Nephron (organoid): Measurements from ENCODE around the gene COPS3.

Experiments
- H3K27ac Mint-ChIP-seq, 3 experiments: 2 replicates each; pipeline ENCODE4 v1.8.0; 2020; ENCODE audit warnings: mixed read lengths in 3 of 3, mild to moderate bottlenecking in 2 of 3, moderate library complexity in 1 of 3
- H3K27me3 Mint-ChIP-seq: 2 replicates; pipeline ENCODE4 v1.8.0; 2021; ENCODE audit warnings: low read depth, mild to moderate bottlenecking, moderate library complexity, mixed read lengths
- H3K36me3 Mint-ChIP-seq: 2 replicates; pipeline ENCODE4 v1.8.0; 2020; ENCODE audit warnings: low read depth, mixed read lengths
- H3K4me1 Mint-ChIP-seq: 2 replicates; pipeline ENCODE4 v1.8.0; 2020; ENCODE audit warnings: mixed read lengths
- H3K4me3 Mint-ChIP-seq, 3 experiments: 2 replicates each; pipeline ENCODE4 v1.8.0; 2020; ENCODE audit warnings: mild to moderate bottlenecking in 3 of 3, mixed read lengths in 3 of 3, moderate library complexity in 2 of 3
- H3K9me3 Mint-ChIP-seq: 2 replicates; pipeline ENCODE4 v1.8.0; 2020; ENCODE audit warnings: mixed read lengths
- CTCF ChIP-seq, 3 experiments: fragments of 200-600 bp; sonication (generic); IDR thresholded peaks; one replicate each; pipeline ENCODE4 v1.5.0; 2021; ENCODE audit warnings: antibody characterized with exemption in 3 of 3; ENCODE audit not compliant: unreplicated experiment in 3 of 3

Gene COPS3

GRCh38 chr17:17246879-17247278 lies 34.2 kb downstream of the COPS3 start:
- no peaks in the 10 kb centered on the region for H3K27me3 Mint-ChIP-seq
- H3K9me3 Mint-ChIP-seq, result no peaks in the 10 kb centered on the region
- peaks cover 37% of the 10 kb centered on the region for H3K36me3 Mint-ChIP-seq
- H3K4me3 Mint-ChIP-seq, result no peak overlapping the region
- TF ChIP-seq CTCF (IDR thresholded peaks at IDR 0.05; ENCODE audit: unreplicated experiment in 3 of 3), result no peak
- no peak overlapping the region for H3K27ac Mint-ChIP-seq
- H3K4me1 Mint-ChIP-seq, result no peaks in the 10 kb centered on the region

GRCh38 chr17:17243163-17243562 lies 37.9 kb downstream of the COPS3 start:
- Mint-ChIP-seq H3K27ac (no peak overlapping the region), H3K4me3 (no peak overlapping the region), H3K36me3 (peaks cover 17% of the 10 kb centered on the region), H3K9me3 (no peaks in the 10 kb centered on the region), H3K4me1 (no peaks in the 10 kb centered on the region), H3K27me3 (no peaks in the 10 kb centered on the region)
- no peak for TF ChIP-seq CTCF (IDR thresholded peaks at IDR 0.05; ENCODE audit: unreplicated experiment in 3 of 3)

- Mint-ChIP-seq H3K27ac (no peak overlapping the region), H3K27me3 (no peaks in the 10 kb centered on the region), H3K36me3 (peaks cover 9% of the 10 kb centered on the region), H3K4me1 (no peaks in the 10 kb centered on the region), H3K9me3 (no peaks in the 10 kb centered on the region), H3K4me3 (no peak overlapping the region)
- TF ChIP-seq CTCF (IDR thresholded peaks at IDR 0.05; ENCODE audit: unreplicated experiment in 3 of 3), result no peak
Observed at GRCh38 chr17:17242246-17242645, 38.8 kb downstream of the COPS3 start.

GRCh38 chr17:17241656-17242055 lies 39.4 kb downstream of the COPS3 start:
- Mint-ChIP-seq H3K27ac (no peak overlapping the region), H3K4me3 (peak overlapping the region in 1 of 3 experiments; percentile 15), H3K27me3 (no peaks in the 10 kb centered on the region), H3K36me3 (peaks cover 3% of the 10 kb centered on the region), H3K4me1 (no peaks in the 10 kb centered on the region), H3K9me3 (no peaks in the 10 kb centered on the region)
- TF ChIP-seq CTCF (IDR thresholded peaks at IDR 0.05; ENCODE audit: unreplicated experiment in 3 of 3), result no peak

GRCh38 chr17:17239832-17240231 lies 41.2 kb downstream of the COPS3 start:
- Mint-ChIP-seq H3K27ac (peak overlapping the region; percentile 99 to 100 (median 100)), H3K9me3 (no peaks in the 10 kb centered on the region), H3K4me3 (peak overlapping the region; percentile 91 to 98 (median 97)), H3K36me3 (no peaks in the 10 kb centered on the region), H3K4me1 (peaks cover 16% of the 10 kb centered on the region), H3K27me3 (no peaks in the 10 kb centered on the region)
- TF ChIP-seq CTCF (IDR thresholded peaks at IDR 0.05; ENCODE audit: unreplicated experiment in 3 of 3), result no peak

GRCh38 chr17:17237026-17237799 lies 43.8 kb downstream of the COPS3 start, which contains the start of gene FLCN:
FLCN (minus strand) TSS chr17:17237168; CDS start chr17:17228137, 9,031 bp downstream.
- TF ChIP-seq CTCF (IDR thresholded peaks at IDR 0.05; ENCODE audit: unreplicated experiment in 3 of 3), result no peak
- Mint-ChIP-seq H3K4me3 (peak within 1 kb of the TSS; percentile 91 to 98 (median 97)), H3K36me3 (peaks cover under 1% of the 10 kb centered on the region), H3K9me3 (no peaks in the 10 kb centered on the region), H3K4me1 (peaks cover 21% of the 10 kb centered on the region), H3K27ac (peak within 1 kb of the TSS; percentile 99 to 100 (median 100)), H3K27me3 (no peaks in the 10 kb centered on the region)
